ENCODE measurements around the gene DDX4. TPM values are rescaled to one million over a fixed set of nuclear protein-coding genes. Genes with fewer than 3 reads are reported as not detected.
"Not testable (repeated sequence)": the region's sequence is repeated elsewhere in the genome, so short reads cannot be mapped to it uniquely, and the experiment has no call there.

The DDX4 gene
- total and polyA plus RNA-seq, 8 donors = not detected

- no peaks in the 10 kb centered on the region for H3K9me3 ChIP-seq
- H3K27me3 ChIP-seq = no peaks in the 10 kb centered on the region
- DNase-seq = peak in 1 of 2 donors; percentile 14
- 22 to 68% (median 33%) methylated on average over 1 of the region's 1 CpG for WGBS, 5 donors
- TF ChIP-seq EP300 (IDR thresholded peaks at IDR 0.05) = no peak
- no peak for TF ChIP-seq POLR2AphosphoS5 (IDR thresholded peaks at IDR 0.05)
- TF ChIP-seq POLR2A (IDR thresholded peaks at IDR 0.05) = no peak
- no peak for TF ChIP-seq CTCF (IDR thresholded peaks at IDR 0.05)
- intact Hi-C loops (cut with DNase I; ENCODE audit: low total_unique reads) = no loop called here
- H3K36me3 ChIP-seq = no peaks in the 10 kb centered on the region
- H3K4me3 ChIP-seq = no peak overlapping the region
- H3K27ac ChIP-seq = no peak overlapping the region
- peaks cover 0 to 4% (median 0%) of the 10 kb centered on the region in 4 donors for H3K4me1 ChIP-seq
Observed at GRCh38 chr5:55758231-55758630, 20.4 kb downstream of the DDX4 start.

- intact Hi-C loops (cut with DNase I; ENCODE audit: low total_unique reads) = no loop called here
- DNase-seq = no peak
- 62 to 77% (median 66%) methylated on average over 2 of the region's 2 CpGs for WGBS, 5 donors
- TF ChIP-seq POLR2AphosphoS5 (IDR thresholded peaks at IDR 0.05) = no peak
- no peak for TF ChIP-seq EP300 (IDR thresholded peaks at IDR 0.05)
- TF ChIP-seq CTCF (IDR thresholded peaks at IDR 0.05) = no peak
- TF ChIP-seq POLR2A (IDR thresholded peaks at IDR 0.05) = no peak
- no peaks in the 10 kb centered on the region for H3K9me3 ChIP-seq
- no peaks in the 10 kb centered on the region for H3K36me3 ChIP-seq
- H3K4me1 ChIP-seq = peaks cover 0 to 4% (median 0%) of the 10 kb centered on the region in 4 donors
- no peak overlapping the region for H3K4me3 ChIP-seq
- H3K27me3 ChIP-seq = no peaks in the 10 kb centered on the region
- H3K27ac ChIP-seq = no peak overlapping the region
Observed at GRCh38 chr5:55758714-55759113, 20.9 kb downstream of the DDX4 start.

GRCh38 chr5:55761721-55762120, 23.9 kb downstream of the DDX4 start:
- DNase-seq; H3K4me3 ChIP-seq; intact Hi-C loops (cut with DNase I; ENCODE audit: low total_unique reads); H3K27ac ChIP-seq; H3K36me3 ChIP-seq; H3K9me3 ChIP-seq; H3K4me1 ChIP-seq; H3K27me3 ChIP-seq: not testable (repeated sequence)
- 91 to 96% (median 91%) methylated on average over 7 of the region's 7 CpGs for WGBS, 5 donors

- H3K27me3 ChIP-seq = no peaks in the 10 kb centered on the region
- no peaks in the 10 kb centered on the region for H3K36me3 ChIP-seq
- peak in 1 of 2 donors; percentile 9 for DNase-seq
- H3K27ac ChIP-seq = no peak overlapping the region
- intact Hi-C loops (cut with DNase I; ENCODE audit: low total_unique reads) = no loop called here
- H3K9me3 ChIP-seq = no peaks in the 10 kb centered on the region
- 62 to 72% (median 70%) methylated on average over 2 of the region's 2 CpGs for WGBS, 5 donors
- no peak overlapping the region for H3K4me3 ChIP-seq
- H3K4me1 ChIP-seq = no peaks in the 10 kb centered on the region
- TF ChIP-seq POLR2A (IDR thresholded peaks at IDR 0.05) (no peak), CTCF (IDR thresholded peaks at IDR 0.05) (no peak), EP300 (IDR thresholded peaks at IDR 0.05) (no peak), POLR2AphosphoS5 (IDR thresholded peaks at IDR 0.05) (no peak)
Observed at GRCh38 chr5:55763746-55764420, 26.0 kb downstream of the DDX4 start.

GRCh38 chr5:55768279-55768678, 30.4 kb downstream of the DDX4 start:
- Histone ChIP-seq H3K4me1 (no peaks in the 10 kb centered on the region), H3K4me3 (no peak overlapping the region), H3K9me3 (no peaks in the 10 kb centered on the region), H3K27me3 (no peaks in the 10 kb centered on the region), H3K27ac (no peak overlapping the region), H3K36me3 (no peaks in the 10 kb centered on the region)
- no peak for DNase-seq
- intact Hi-C loops (cut with DNase I; ENCODE audit: low total_unique reads) = no loop called here
- WGBS, 5 donors = 91 to 100% (median 99%) methylated on average over 2 of the region's 2 CpGs
- TF ChIP-seq EP300 (IDR thresholded peaks at IDR 0.05) = no peak
- TF ChIP-seq CTCF (IDR thresholded peaks at IDR 0.05) = no peak
- TF ChIP-seq POLR2A (IDR thresholded peaks at IDR 0.05) = no peak
- TF ChIP-seq POLR2AphosphoS5 (IDR thresholded peaks at IDR 0.05) = no peak
